Vagina (tissue), 2 donors: ENCODE results near the gene JUP. TPM values are rescaled to one million over a fixed set of nuclear protein-coding genes. Genes with fewer than 3 reads are reported as not detected.

ENCODE experiments used
- DNase-seq, 2 donors: peaks; one replicate each; pipeline ENCODE4 v3.0.0-alpha.2; 2017; ENCODE audit errors: extremely low spot score in 2 of 2
- H3K27ac ChIP-seq: fragments of 200-600 bp; sonication (generic); one replicate; pipeline ENCODE4 v1.5.1; 2019
- H3K27me3 ChIP-seq: fragments of 200-600 bp; sonication (generic); one replicate; pipeline ENCODE4 v1.5.1; 2019
- H3K36me3 ChIP-seq, 2 donors: fragments of 200-600 bp; sonication (generic); one replicate each; pipeline ENCODE4 v1.5.1; 2017 to 2019
- H3K4me1 ChIP-seq: fragments of 200-600 bp; sonication (generic); one replicate; pipeline ENCODE4 v1.5.1; 2019
- H3K4me3 ChIP-seq, 2 donors: fragments of 200-600 bp; sonication (generic); 1 replicate in 1 of 2; 2 replicates in 1 of 2; pipeline ENCODE4 v1.5.1; 2016 to 2019
- H3K9me3 ChIP-seq: fragments of 200-600 bp; sonication (generic); one replicate; pipeline ENCODE4 v1.5.1; 2019
- POLR2A ChIP-seq, 2 donors: fragments of 450-650 bp; IDR thresholded peaks; one replicate each; pipeline ENCODE4 v1.6.1; 2017; ENCODE audit warnings: antibody characterized with exemption in 2 of 2, mild to moderate bottlenecking in 2 of 2, moderate library complexity in 2 of 2
- POLR2AphosphoS5 ChIP-seq, 2 donors: sonication (generic); formaldehyde crosslinking; IDR thresholded peaks; one replicate each; pipeline ENCODE4 v1.9.0; 2017; ENCODE audit warnings: antibody characterized with exemption in 2 of 2, mild to moderate bottlenecking in 2 of 2, low read depth in 1 of 2; ENCODE audit not compliant: insufficient read depth in 1 of 2
- intact Hi-C: fragments of 100-400 bp; cut with DNase I; formaldehyde crosslinking; loops from one replicate; pipeline ENCODE4 v1.15.1; 2023
- total RNA-seq: library from RNA; depleted of rRNA; stranded (reverse); fragments of >200 nt; gene quantifications from one replicate; pipeline ENCODE4 v1.2.3, GENCODE V29; 2016
- TF ChIP-seq, protein P1 (sequence below), 3 experiments: fragments of 450-650 bp in 2 of 3; fragments of 200-600 bp in 1 of 3; sonication (generic) in 1 of 3; IDR thresholded peaks; one replicate each; pipeline ENCODE4 v1.5.1; 2017 to 2019; ENCODE audit warnings: antibody characterized with exemption in 3 of 3, mild to moderate bottlenecking in 2 of 3, moderate library complexity in 2 of 3

The JUP gene
- total RNA-seq, 1 donor from 2014 or later, result 589 TPM

DNA sequence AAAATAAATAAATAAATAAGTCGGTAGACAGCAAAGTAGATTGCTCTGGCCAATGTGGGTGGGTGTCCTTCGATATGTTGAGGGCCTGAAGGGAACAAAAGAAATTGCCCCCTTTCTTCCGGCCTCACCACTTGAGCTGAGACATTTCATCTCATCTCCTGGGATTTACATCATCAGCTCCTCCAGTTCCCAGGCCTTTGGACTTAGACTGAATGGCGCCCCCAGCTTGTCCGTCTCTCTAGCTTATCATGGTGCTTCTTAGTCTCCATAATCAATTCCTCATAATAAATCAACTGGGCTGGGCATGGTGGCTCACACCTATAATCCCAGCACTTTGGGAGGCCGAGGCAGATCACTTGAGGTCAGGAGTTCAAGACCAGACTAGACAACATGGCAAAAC is 38.2 kb downstream of the JUP start:
- H3K4me1 ChIP-seq, result no peaks in the 10 kb centered on the region
- intact Hi-C loops, result no loop called here
- H3K9me3 ChIP-seq, result no peaks in the 10 kb centered on the region
- H3K4me3 ChIP-seq, result no peak overlapping the region
- peaks cover 0 to 5% of the 10 kb centered on the region in 2 donors for H3K36me3 ChIP-seq
- no peak overlapping the region for H3K27ac ChIP-seq
- H3K27me3 ChIP-seq, result no peaks in the 10 kb centered on the region
- TF ChIP-seq POLR2AphosphoS5 (IDR thresholded peaks at IDR 0.05; ENCODE audit: insufficient read depth in 1 of 2, low read depth in 1 of 2) (no peak), POLR2A (IDR thresholded peaks at IDR 0.05) (no peak)
- TF ChIP-seq, protein P1, sequence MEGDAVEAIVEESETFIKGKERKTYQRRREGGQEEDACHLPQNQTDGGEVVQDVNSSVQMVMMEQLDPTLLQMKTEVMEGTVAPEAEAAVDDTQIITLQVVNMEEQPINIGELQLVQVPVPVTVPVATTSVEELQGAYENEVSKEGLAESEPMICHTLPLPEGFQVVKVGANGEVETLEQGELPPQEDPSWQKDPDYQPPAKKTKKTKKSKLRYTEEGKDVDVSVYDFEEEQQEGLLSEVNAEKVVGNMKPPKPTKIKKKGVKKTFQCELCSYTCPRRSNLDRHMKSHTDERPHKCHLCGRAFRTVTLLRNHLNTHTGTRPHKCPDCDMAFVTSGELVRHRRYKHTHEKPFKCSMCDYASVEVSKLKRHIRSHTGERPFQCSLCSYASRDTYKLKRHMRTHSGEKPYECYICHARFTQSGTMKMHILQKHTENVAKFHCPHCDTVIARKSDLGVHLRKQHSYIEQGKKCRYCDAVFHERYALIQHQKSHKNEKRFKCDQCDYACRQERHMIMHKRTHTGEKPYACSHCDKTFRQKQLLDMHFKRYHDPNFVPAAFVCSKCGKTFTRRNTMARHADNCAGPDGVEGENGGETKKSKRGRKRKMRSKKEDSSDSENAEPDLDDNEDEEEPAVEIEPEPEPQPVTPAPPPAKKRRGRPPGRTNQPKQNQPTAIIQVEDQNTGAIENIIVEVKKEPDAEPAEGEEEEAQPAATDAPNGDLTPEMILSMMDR (IDR thresholded peaks at IDR 0.05), result no peak
- DNase-seq, result no peak

DNA sequence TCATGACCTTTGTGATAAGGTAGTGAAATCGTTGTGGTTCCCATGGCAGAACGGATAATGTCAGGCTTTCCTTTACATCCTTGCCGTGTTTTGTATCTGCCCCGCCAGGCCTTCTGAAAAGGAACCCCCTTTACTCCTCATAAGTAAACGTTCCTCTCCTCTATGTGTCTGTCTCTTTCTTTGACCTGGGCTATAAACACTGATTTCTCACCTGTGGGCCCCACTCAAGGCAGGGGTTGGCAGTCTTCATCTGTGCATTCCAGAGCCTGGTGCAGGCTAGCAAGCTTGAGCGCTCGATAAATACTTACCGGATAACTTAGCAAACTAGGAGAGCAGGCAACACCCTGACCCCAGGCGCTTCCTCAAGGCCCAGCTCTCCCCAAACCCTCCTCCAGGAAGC is 44.8 kb downstream of the JUP start:
- H3K27me3 ChIP-seq, result no peaks in the 10 kb centered on the region
- H3K36me3 ChIP-seq, result no peaks in the 10 kb centered on the region
- DNase-seq, result no peak
- no peak overlapping the region for H3K27ac ChIP-seq
- peaks cover 6% of the 10 kb centered on the region for H3K4me1 ChIP-seq
- H3K4me3 ChIP-seq, result no peak overlapping the region
- H3K9me3 ChIP-seq, result no peaks in the 10 kb centered on the region
- TF ChIP-seq POLR2A (IDR thresholded peaks at IDR 0.05) (no peak), POLR2AphosphoS5 (IDR thresholded peaks at IDR 0.05; ENCODE audit: insufficient read depth in 1 of 2, low read depth in 1 of 2) (no peak)
- TF ChIP-seq, protein P1 (IDR thresholded peaks at IDR 0.05), result no peak
- intact Hi-C loops, result no loop called here

DNA sequence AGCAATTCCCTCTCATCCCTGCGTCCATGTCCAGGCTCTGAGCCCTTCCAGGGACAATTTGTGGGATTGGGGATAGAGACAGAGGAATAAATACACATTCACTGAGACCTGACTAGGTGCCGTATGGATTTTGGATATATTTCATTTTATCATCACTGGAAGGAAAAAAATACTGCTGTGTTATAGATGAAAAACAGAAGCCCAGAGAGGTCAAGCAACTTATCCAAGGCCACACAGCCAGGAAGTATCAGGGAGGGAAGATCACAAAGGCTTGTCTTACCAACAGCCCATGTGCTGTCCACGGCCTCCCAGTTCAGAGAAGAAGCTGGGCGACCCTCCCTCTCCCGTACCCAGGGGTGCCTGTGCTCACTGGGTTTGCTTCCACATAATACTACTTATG is 46.0 kb downstream of the JUP start:
- no peak for DNase-seq
- intact Hi-C loops, result no loop called here
- TF ChIP-seq, protein P1 (IDR thresholded peaks at IDR 0.05), result no peak
- TF ChIP-seq POLR2AphosphoS5 (IDR thresholded peaks at IDR 0.05; ENCODE audit: insufficient read depth in 1 of 2, low read depth in 1 of 2) (no peak), POLR2A (IDR thresholded peaks at IDR 0.05) (no peak)
- H3K27me3 ChIP-seq, result no peaks in the 10 kb centered on the region
- no peak overlapping the region for H3K4me3 ChIP-seq
- H3K36me3 ChIP-seq, result no peaks in the 10 kb centered on the region
- H3K27ac ChIP-seq, result no peak overlapping the region
- no peaks in the 10 kb centered on the region for H3K9me3 ChIP-seq
- H3K4me1 ChIP-seq, result peaks cover 6% of the 10 kb centered on the region

DNA sequence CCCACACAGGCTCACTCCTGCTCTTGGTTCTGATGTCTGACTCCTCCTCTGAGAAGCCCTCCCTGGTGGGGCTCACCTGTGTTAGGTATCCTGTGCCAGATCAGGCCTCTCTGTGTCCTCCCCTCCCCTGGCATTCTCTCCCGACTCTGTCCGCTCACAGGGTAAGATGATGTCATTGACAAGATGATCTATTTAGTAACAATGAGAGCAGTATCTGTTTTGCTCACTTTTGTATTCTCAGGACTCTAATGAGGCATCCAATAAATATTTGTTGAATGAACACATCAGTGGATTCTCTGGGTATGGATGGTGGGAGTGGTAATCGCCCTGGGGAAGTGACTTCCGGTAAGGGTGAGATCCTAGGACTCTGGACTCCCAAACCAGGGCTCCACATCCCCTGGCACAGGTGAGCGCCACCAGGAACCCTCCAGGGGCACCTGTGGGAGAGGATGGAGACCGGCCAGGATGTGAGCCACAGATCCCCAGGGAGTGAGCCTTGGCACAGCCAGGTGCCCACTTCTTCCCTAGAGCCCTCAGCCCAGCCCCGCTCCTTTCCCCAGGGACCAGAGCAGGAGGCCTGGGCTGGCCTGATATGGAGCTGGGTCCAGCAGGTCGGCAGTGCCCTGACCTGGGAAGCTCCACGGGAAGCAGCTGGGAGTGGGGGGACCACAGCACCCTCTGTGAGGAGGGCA is 46.7 kb downstream of the JUP start:
- TF ChIP-seq POLR2AphosphoS5 (IDR thresholded peaks at IDR 0.05; ENCODE audit: insufficient read depth in 1 of 2, low read depth in 1 of 2), result no peak
- TF ChIP-seq POLR2A (IDR thresholded peaks at IDR 0.05), result no peak
- TF ChIP-seq, protein P1 (IDR thresholded peaks at IDR 0.05), result no peak
- Histone ChIP-seq H3K9me3 (no peaks in the 10 kb centered on the region), H3K27ac (no peak overlapping the region), H3K36me3 (no peaks in the 10 kb centered on the region), H3K4me3 (no peak overlapping the region), H3K4me1 (peaks cover 13% of the 10 kb centered on the region), H3K27me3 (no peaks in the 10 kb centered on the region)
- intact Hi-C loops, result loop anchor here (5.0 kb wide), 1 partner anchor 62 kb away; no protein-coding TSS in a partner anchor
- no peak for DNase-seq

DNA sequence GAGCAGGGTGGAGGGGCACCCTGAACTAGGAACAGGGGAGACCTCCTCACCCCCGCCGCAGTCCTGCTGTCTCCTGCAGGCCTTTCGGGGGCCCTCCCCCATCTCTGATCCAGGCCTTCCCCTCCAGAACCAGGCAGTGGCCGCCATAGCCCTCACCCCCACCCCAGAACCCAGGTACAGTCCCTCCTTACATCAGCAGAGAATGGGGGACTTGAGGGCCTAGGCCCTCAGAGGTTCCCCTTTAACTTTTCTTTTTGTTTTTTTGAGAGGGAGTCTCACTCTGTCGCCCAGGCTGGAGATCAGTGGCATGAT is 47.8 kb downstream of the JUP start:
- H3K36me3 ChIP-seq, result no peaks in the 10 kb centered on the region
- no peak overlapping the region for H3K27ac ChIP-seq
- H3K9me3 ChIP-seq, result no peaks in the 10 kb centered on the region
- peaks cover 23% of the 10 kb centered on the region for H3K4me1 ChIP-seq
- no peak for DNase-seq
- TF ChIP-seq POLR2A (IDR thresholded peaks at IDR 0.05) (no peak), POLR2AphosphoS5 (IDR thresholded peaks at IDR 0.05; ENCODE audit: insufficient read depth in 1 of 2, low read depth in 1 of 2) (no peak)
- TF ChIP-seq, protein P1 (IDR thresholded peaks at IDR 0.05), result no peak
- no peaks in the 10 kb centered on the region for H3K27me3 ChIP-seq
- no peak overlapping the region for H3K4me3 ChIP-seq
- intact Hi-C loops, result loop anchor here (5.0 kb wide), 1 partner anchor 64 kb away; no protein-coding TSS in a partner anchor
